CD4-positive, alpha-beta memory T cell (primary cell): ENCODE results near the gene MRNIP. TPM values are rescaled to one million over a fixed set of nuclear protein-coding genes. Genes with fewer than 3 reads are reported as not detected.

Experiments
- CTCF ChIA-PET: fragments of 350-600 bp; sonication (Branson Sonifier 250); formaldehyde crosslinking; loops from one replicate; lab custom pipeline; 2021; ENCODE audit warnings: inconsistent platforms; ENCODE audit not compliant: partially characterized antibody; lab: Charles Lee
- POLR2A ChIA-PET: fragments of 350-600 bp; sonication (Branson Sonifier 250); formaldehyde crosslinking; loops from one replicate; lab custom pipeline; 2021; ENCODE audit not compliant: partially characterized antibody; lab: Charles Lee
- DNase-seq, 5 donors: peaks; one replicate each; pipeline versions ENCODE4 v3.0.0 to v3.0.0-alpha.2; 2020 to 2022; ENCODE audit warnings: mixed read lengths in 1 of 5
- H3K27ac ChIP-seq: one replicate; pipeline ENCODE4 v1.7.0; 2013; ENCODE audit warnings: low read depth, low read length
- H3K27me3 ChIP-seq: 2 replicates; pipeline ENCODE4 v1.7.0; 2013; ENCODE audit warnings: mild to moderate bottlenecking, low read length, moderate library complexity; ENCODE audit not compliant: insufficient read depth
- H3K36me3 ChIP-seq: 2 replicates; pipeline ENCODE4 v1.7.0; 2013; ENCODE audit warnings: mild to moderate bottlenecking, low read length, moderate library complexity; ENCODE audit not compliant: insufficient read depth
- H3K4me1 ChIP-seq: 2 replicates; pipeline ENCODE4 v1.7.0; 2013; ENCODE audit warnings: mild to moderate bottlenecking, low read length, moderate library complexity; ENCODE audit not compliant: insufficient read depth
- H3K4me3 ChIP-seq, 2 donors: one replicate each; pipeline ENCODE4 v1.7.0; 2013; ENCODE audit warnings: low read length in 2 of 2, mild to moderate bottlenecking in 1 of 2
- H3K9me3 ChIP-seq, 2 donors: one replicate each; pipeline ENCODE4 v1.7.0; 2013; ENCODE audit warnings: low read length in 2 of 2, control low read depth in 1 of 2; ENCODE audit not compliant: control insufficient read depth in 1 of 2
- H3K27ac Mint-ChIP-seq, 7 donors: one replicate each; pipeline ENCODE4 v1.8.0; 2020 to 2021; ENCODE audit warnings: mixed read lengths in 7 of 7, mild to moderate bottlenecking in 6 of 7, inconsistent platforms in 3 of 7, moderate library complexity in 3 of 7
- H3K27me3 Mint-ChIP-seq, 2 donors: one replicate each; pipeline ENCODE4 v1.8.0; 2020 to 2021; ENCODE audit warnings: mixed read lengths in 2 of 2
- H3K36me3 Mint-ChIP-seq, 2 donors: one replicate each; pipeline ENCODE4 v1.8.0; 2020 to 2021; ENCODE audit warnings: mixed read lengths in 2 of 2, inconsistent platforms in 1 of 2, mild to moderate bottlenecking in 1 of 2
- H3K4me1 Mint-ChIP-seq, 4 donors: one replicate each; pipeline ENCODE4 v1.8.0; 2020 to 2021; ENCODE audit warnings: mixed read lengths in 4 of 4, mild to moderate bottlenecking in 1 of 4
- H3K4me3 Mint-ChIP-seq, 8 donors: one replicate each; pipeline ENCODE4 v1.8.0; 2020 to 2021; ENCODE audit warnings: mixed read lengths in 8 of 8, mild to moderate bottlenecking in 7 of 8, moderate library complexity in 6 of 8, inconsistent platforms in 3 of 8
- H3K9me3 Mint-ChIP-seq, 8 donors: one replicate each; pipeline ENCODE4 v1.8.0; 2020 to 2021; ENCODE audit warnings: mixed read lengths in 8 of 8, mild to moderate bottlenecking in 5 of 8, inconsistent platforms in 3 of 8, moderate library complexity in 1 of 8
- intact Hi-C: fragments of 100-400 bp; cut with micrococcal nuclease; formaldehyde crosslinking; loops from one replicate; pipeline ENCODE4 v1.15.1; 2023
- polyA plus RNA-seq, 2 donors: library from polyadenylated mRNA; unstranded; fragments of 300-500 nt; fragmentation: Illumina TruSeq; gene quantifications; one replicate each; pipeline ENCODE4 v1.2.3, GENCODE V29; 2021
- total RNA-seq, 2 experiments: library from RNA; stranded (reverse); gene quantifications; one replicate each; pipeline ENCODE4 v1.2.3, GENCODE V29; 2021

MRNIP gene
- total and polyA plus RNA-seq, 4 experiments from 2014 or later = 11.4 to 129 (median 70.9) TPM

DNA sequence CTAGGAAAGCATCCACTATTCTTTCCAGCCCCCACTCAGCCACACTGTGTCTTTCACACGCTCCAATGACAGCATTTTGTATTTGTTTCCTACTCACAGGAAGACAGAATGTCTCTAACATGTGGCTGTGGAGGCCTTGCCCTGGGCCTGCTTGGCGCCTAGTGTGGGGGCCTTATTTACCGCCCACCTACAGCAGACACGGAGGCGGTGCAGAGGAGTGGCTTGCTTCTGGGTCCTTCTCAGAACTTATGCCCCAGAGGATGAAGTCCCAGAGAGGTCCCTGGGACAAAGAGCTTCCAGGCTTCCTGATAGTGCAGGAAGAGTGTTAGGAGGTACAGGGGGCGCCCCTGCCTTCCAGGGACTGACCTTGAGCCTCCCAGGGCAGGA lies 8.5 kb upstream of the MRNIP start:
- Histone ChIP-seq H3K4me1 (no peaks in the 10 kb centered on the region), H3K4me3 (no peak overlapping the region), H3K36me3 (peaks cover 9% of the 10 kb centered on the region), H3K9me3 (no peaks in the 10 kb centered on the region), H3K27ac (no peak overlapping the region), H3K27me3 (no peaks in the 10 kb centered on the region)
- no peak for DNase-seq
- H3K36me3 Mint-ChIP-seq = peaks cover 4 to 28% of the 10 kb centered on the region in 2 donors
- POLR2A ChIA-PET = no interaction called here
- no peak overlapping the region for H3K4me3 Mint-ChIP-seq
- no peaks in the 10 kb centered on the region for H3K4me1 Mint-ChIP-seq
- intact Hi-C loops = no loop called here
- H3K27ac Mint-ChIP-seq = peak overlapping the region in 2 of 7 donors; percentile 71 to 78
- H3K9me3 Mint-ChIP-seq = no peaks in the 10 kb centered on the region
- no peaks in the 10 kb centered on the region for H3K27me3 Mint-ChIP-seq
- CTCF ChIA-PET = no interaction called here

GRCh38 chr5:179866241-179867078 lies 7.8 kb upstream of the MRNIP start:
- Histone ChIP-seq H3K4me1 (no peaks in the 10 kb centered on the region), H3K9me3 (no peaks in the 10 kb centered on the region), H3K27me3 (no peaks in the 10 kb centered on the region), H3K4me3 (no peak overlapping the region), H3K27ac (no peak overlapping the region), H3K36me3 (peaks cover 9% of the 10 kb centered on the region)
- no peak overlapping the region for H3K4me3 Mint-ChIP-seq
- H3K27ac Mint-ChIP-seq = no peak overlapping the region
- H3K36me3 Mint-ChIP-seq = peaks cover 4 to 28% of the 10 kb centered on the region in 2 donors
- DNase-seq = no peak
- intact Hi-C loops = no loop called here
- CTCF ChIA-PET = no interaction called here
- no peaks in the 10 kb centered on the region for H3K9me3 Mint-ChIP-seq
- H3K27me3 Mint-ChIP-seq = no peaks in the 10 kb centered on the region
- POLR2A ChIA-PET = no interaction called here
- no peaks in the 10 kb centered on the region for H3K4me1 Mint-ChIP-seq

- POLR2A ChIA-PET = no interaction called here
- Mint-ChIP-seq H3K36me3 (peaks cover 0 to 21% of the 10 kb centered on the region in 2 donors), H3K4me3 (no peak overlapping the region), H3K4me1 (no peaks in the 10 kb centered on the region), H3K27me3 (no peaks in the 10 kb centered on the region), H3K9me3 (no peaks in the 10 kb centered on the region), H3K27ac (peak overlapping the region in 1 of 7 donors; percentile 53)
- Histone ChIP-seq H3K4me3 (no peak overlapping the region), H3K4me1 (no peaks in the 10 kb centered on the region), H3K27me3 (no peaks in the 10 kb centered on the region), H3K9me3 (no peaks in the 10 kb centered on the region), H3K36me3 (peaks cover 5% of the 10 kb centered on the region), H3K27ac (no peak overlapping the region)
- intact Hi-C loops = no loop called here
- CTCF ChIA-PET = no interaction called here
- DNase-seq = no peak
Measured at GRCh38 chr5:179865491-179866240, 7.0 kb upstream of the MRNIP start.

DNA sequence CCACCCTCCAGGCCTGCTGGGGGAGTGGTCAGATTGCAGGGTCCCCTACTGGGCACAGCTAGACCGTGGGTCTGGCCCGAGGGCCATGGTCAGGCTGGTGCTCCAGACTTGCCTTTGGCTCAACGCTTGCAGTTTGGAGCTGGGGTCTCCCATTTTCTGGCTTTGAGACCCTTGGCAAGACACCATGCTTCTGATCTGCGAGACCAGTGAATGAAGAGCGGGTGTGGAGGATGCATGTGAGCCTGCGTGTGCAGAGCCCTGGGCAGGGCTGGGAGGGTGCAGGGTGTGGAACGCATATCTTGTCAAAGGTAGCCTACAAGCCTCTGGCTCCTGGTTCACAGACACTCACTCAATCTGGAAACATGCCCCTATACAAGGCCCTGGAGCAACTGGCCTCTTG lies 6.1 kb upstream of the MRNIP start:
- H3K4me1 ChIP-seq = no peaks in the 10 kb centered on the region
- Mint-ChIP-seq H3K36me3 (peaks cover 0 to 19% of the 10 kb centered on the region in 2 donors), H3K9me3 (no peaks in the 10 kb centered on the region), H3K27ac (peak overlapping the region in 1 of 7 donors; percentile 18), H3K27me3 (no peaks in the 10 kb centered on the region), H3K4me3 (no peak overlapping the region), H3K4me1 (peaks cover 0 to 2% (median 0%) of the 10 kb centered on the region in 4 donors)
- peaks cover 5% of the 10 kb centered on the region for H3K36me3 ChIP-seq
- CTCF ChIA-PET = no interaction called here
- no peak overlapping the region for H3K4me3 ChIP-seq
- no peaks in the 10 kb centered on the region for H3K27me3 ChIP-seq
- H3K9me3 ChIP-seq = no peaks in the 10 kb centered on the region
- DNase-seq = no peak
- H3K27ac ChIP-seq = no peak overlapping the region
- intact Hi-C loops = no loop called here
- POLR2A ChIA-PET = no interaction called here

- H3K27me3 Mint-ChIP-seq = no peaks in the 10 kb centered on the region
- CTCF ChIA-PET = interaction anchor here (1.0 kb wide), 2 partner anchors 13 to 61 kb away, joined by 3 to 4 read pairs; no protein-coding TSS in a partner anchor
- H3K4me3 ChIP-seq = no peak overlapping the region
- POLR2A ChIA-PET = interaction anchor here (1.4 kb wide), 1 partner anchor 56 kb away, joined by 3 read pairs; the partner anchor contains the start of gene MGAT4B
- peaks cover 0 to 5% (median 2%) of the 10 kb centered on the region in 4 donors for H3K4me1 Mint-ChIP-seq
- H3K4me1 ChIP-seq = peaks cover 6% of the 10 kb centered on the region
- no peak overlapping the region for H3K27ac ChIP-seq
- H3K36me3 ChIP-seq = peaks cover 5% of the 10 kb centered on the region
- H3K27ac Mint-ChIP-seq = peak overlapping the region in 1 of 7 donors; percentile 55
- H3K4me3 Mint-ChIP-seq = no peak overlapping the region
- H3K36me3 Mint-ChIP-seq = peaks cover 0 to 20% of the 10 kb centered on the region in 2 donors
- H3K9me3 Mint-ChIP-seq = no peaks in the 10 kb centered on the region
- no peaks in the 10 kb centered on the region for H3K27me3 ChIP-seq
- intact Hi-C loops = no loop called here
- H3K9me3 ChIP-seq = no peaks in the 10 kb centered on the region
- DNase-seq = no peak
Measured at GRCh38 chr5:179863449-179864085, 5.0 kb upstream of the MRNIP start.

DNA sequence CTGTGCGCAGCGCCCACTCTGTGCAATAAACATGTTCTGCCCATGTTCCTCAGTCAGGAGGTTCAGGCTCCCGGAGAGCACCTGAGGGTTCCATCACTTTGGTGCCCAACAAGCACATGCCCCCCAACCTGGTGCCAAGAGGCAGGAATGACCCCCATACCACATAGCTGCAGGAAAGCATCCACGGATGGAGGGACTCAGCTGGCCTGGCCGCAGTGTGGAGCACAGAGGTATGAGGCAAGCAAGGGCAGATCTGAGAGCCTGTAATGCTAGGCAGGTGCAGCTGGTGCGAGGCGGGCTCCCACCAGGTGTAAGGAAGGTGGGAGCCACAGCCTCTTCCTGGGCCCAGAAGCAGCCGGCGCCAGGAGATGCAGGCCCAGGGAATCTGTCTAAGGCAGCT lies 4.3 kb upstream of the MRNIP start:
- peaks cover 3 to 22% of the 10 kb centered on the region in 2 donors for H3K36me3 Mint-ChIP-seq
- Histone ChIP-seq H3K9me3 (no peaks in the 10 kb centered on the region), H3K4me1 (peaks cover 6% of the 10 kb centered on the region), H3K36me3 (peaks cover 5% of the 10 kb centered on the region), H3K27me3 (no peaks in the 10 kb centered on the region), H3K27ac (no peak overlapping the region), H3K4me3 (no peak overlapping the region)
- ChIA-PET POLR2A (interaction anchor here (1.1 to 1.4 kb wide), 2 partner anchors 42 to 56 kb away, joined by 3 read pairs; partner anchors contain the start of genes MGAT4B and SQSTM1), CTCF (interaction anchor here (0.5 to 1.4 kb wide), 4 partner anchors 14 to 61 kb away, joined by 3 to 4 read pairs (median 4); no protein-coding TSS in a partner anchor)
- intact Hi-C loops = no loop called here
- H3K27me3 Mint-ChIP-seq = no peaks in the 10 kb centered on the region
- no peaks in the 10 kb centered on the region for H3K9me3 Mint-ChIP-seq
- no peak overlapping the region for H3K27ac Mint-ChIP-seq
- H3K4me1 Mint-ChIP-seq = peaks cover 3 to 10% (median 7%) of the 10 kb centered on the region in 4 donors
- no peak overlapping the region for H3K4me3 Mint-ChIP-seq
- DNase-seq = no peak
